22Rv1 (cell line): Measurements from ENCODE around the gene LTC4S.

Source experiments
- ZFX ChIP-seq: fragments of 450-650 bp; IDR thresholded peaks from 2 replicates; pipeline ENCODE4 v1.6.1; 2017; ENCODE audit warnings: antibody characterized with exemption, borderline replicate concordance
- TF ChIP-seq, protein P1 (sequence below): fragments of 450-650 bp; IDR thresholded peaks from 2 replicates; pipeline ENCODE4 v1.5.1; 2017; ENCODE audit warnings: mild to moderate bottlenecking

DNA sequence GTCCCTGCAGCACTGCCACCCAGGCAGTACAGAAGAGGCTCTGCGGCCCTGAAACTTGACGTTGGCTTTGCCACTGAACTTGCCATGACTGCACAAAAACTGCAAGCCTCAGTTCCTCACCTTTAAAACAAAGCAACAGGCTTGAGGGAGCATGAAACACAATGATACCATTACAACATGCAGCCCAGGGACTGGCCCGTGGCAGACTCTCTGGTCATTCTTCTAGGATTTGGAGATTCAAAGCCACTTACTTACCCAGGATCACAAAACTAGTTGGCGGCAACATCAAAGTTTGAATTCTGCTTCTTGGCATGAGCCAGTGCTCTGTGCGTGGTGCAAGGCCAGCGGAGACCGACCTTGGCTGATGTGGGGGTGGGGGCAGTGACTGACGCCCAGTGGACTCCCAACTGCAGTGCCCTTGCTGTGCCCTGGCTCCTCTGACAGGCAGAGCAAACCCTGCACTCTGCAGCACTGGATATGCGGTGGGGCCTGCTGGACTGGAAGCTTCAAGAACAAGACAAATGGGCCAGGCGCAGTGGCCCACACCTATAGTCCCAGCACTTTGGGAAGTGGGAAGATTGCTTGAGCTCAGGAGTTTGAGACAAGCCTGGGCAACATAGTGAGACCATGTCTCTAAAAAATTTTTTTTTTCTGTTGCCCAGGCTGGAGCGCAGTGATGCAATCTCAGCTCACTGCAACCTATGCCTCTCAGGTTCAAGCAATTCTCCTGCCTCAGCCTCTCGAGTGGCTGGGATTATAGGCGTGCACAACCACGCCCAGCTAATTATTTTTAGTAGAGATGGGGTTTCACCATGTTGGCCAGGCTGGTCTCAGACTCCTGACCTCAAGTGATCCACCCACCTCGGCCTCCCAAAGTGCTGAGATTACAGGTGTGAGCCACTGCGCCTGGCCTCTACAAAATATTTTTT lies 45.8 kb downstream of the LTC4S start:
- TF ChIP-seq, protein P1, sequence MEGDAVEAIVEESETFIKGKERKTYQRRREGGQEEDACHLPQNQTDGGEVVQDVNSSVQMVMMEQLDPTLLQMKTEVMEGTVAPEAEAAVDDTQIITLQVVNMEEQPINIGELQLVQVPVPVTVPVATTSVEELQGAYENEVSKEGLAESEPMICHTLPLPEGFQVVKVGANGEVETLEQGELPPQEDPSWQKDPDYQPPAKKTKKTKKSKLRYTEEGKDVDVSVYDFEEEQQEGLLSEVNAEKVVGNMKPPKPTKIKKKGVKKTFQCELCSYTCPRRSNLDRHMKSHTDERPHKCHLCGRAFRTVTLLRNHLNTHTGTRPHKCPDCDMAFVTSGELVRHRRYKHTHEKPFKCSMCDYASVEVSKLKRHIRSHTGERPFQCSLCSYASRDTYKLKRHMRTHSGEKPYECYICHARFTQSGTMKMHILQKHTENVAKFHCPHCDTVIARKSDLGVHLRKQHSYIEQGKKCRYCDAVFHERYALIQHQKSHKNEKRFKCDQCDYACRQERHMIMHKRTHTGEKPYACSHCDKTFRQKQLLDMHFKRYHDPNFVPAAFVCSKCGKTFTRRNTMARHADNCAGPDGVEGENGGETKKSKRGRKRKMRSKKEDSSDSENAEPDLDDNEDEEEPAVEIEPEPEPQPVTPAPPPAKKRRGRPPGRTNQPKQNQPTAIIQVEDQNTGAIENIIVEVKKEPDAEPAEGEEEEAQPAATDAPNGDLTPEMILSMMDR = no peak
- no peak for TF ChIP-seq ZFX
